ENCODE data around the gene GMPR2.

DNA sequence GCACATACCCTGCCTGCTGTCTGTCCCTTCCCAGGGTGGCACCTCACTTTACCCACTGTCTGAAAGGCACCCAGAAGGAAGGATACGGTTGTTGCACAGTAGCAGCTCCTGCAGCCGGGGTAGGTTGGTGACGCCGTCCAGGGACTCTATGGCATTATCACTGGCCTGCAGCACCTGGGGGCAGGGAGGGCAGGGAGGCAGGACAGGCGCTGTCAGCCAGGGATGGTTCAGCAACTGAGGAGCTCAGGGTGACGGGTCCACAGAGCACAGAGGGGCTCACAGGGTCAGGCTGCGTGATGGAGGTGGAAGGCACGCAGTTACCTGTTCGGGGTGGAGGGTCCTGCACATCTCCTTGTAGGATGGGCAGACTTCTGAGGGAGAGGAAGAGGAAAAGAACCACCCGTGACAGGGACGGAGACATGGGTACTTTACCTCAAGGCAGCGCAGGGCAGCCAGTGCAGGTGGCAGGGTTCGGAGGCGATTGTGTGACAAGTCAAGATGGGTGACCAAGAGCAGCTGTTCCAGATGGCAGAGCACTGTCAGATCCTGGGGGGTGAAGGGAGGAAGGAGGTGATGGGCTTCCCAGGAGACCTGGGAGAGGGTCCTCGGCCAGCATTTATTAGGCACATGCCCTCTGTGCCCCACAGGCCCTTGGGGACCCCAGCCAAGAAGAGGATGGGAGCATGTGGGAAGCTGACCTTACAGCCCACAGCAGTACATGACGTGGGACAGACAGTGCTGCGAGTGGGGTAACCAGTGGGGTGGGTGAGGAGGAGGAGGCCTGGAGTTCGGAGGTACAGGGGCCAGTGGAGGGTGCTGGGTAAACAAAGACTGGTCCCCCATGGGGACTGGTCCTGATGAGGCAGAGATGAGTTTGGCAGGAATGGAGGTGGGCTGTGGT lies 33.9 kb downstream of the GMPR2 start:
- TF ChIP-seq CTCF (IDR thresholded peaks at IDR 0.05) (no peak), POLR2A (IDR thresholded peaks at IDR 0.05) (no peak), POLR2AphosphoS5 (IDR thresholded peaks at IDR 0.05) (no peak)

All from breast epithelium (tissue), 3 donors.